Ramos (cell line): ENCODE results near the gene ITPK1.
"Not testable (repeated sequence)": the region's sequence is repeated elsewhere in the genome, so short reads cannot be mapped to it uniquely, and the experiment has no call there.

Source experiments
- in situ Hi-C: fragments of 300-500 bp; cut with MboI; formaldehyde crosslinking; loops from one replicate; pipeline ENCODE4 v1.14.3; 2022; ENCODE audit warnings: low sequenced_read_pairs; ENCODE audit not compliant: unreplicated experiment

The ITPK1 gene

DNA sequence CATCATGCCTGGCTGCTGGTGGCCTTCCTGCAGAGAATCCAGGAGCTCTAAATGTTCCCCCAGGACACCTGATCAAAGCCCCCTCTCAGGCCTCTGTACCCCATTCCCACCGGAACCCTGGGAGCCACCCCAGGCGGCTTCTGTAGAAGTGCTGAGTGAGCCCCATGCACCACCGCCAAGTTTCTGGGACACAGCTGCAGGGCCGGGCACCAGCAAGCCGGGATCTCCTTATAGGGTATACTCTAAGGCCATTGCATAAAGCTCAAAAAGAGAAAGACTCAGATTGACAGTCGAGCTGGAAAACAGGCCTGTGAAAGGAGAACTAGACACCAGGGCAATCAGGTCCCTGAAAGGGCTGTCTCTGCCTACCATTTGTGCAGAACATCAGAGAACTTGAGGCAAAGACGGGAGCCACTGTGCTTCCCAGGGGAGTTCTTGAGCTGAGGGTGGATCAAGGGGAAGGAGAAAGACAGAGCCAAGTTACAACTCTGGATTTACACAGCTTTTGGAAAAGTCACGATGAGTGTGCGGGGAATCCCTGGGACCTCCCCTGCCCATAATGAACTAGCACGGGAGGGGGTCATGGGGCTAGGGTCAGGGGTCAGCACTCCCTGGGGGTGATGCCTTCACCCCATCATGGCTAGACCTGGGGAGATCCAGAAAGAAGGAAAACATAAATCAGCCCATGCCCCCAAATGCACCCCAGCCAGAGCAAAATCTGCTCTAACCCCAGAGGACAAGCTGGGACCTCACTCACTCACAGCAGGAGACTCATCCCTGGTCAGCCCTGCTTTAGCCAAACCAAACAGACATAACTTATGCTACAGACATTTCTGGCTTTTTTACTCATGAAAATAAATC lies 51.1 kb downstream of the ITPK1 start:
- in situ Hi-C loops = no loop called here

DNA sequence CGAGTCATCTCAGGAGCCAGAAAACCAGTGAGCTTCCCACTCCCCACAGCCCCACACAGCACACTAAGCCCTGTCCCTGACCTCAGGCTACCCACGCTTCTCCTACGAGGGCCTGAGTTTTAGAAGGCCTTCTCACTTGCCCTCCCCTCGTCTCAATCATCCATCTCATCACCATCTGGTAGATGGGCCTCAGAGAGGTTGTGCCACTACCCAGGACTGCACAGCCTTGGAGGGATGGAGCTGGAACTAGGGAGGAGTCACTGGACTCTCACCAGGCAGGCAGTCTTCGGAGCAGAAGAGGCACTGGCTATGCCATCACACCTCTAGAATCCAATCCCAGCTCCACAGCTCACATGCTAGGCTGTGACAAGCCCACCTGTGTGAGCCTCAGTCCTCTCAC lies 52.3 kb downstream of the ITPK1 start:
- in situ Hi-C loops = no loop called here

DNA sequence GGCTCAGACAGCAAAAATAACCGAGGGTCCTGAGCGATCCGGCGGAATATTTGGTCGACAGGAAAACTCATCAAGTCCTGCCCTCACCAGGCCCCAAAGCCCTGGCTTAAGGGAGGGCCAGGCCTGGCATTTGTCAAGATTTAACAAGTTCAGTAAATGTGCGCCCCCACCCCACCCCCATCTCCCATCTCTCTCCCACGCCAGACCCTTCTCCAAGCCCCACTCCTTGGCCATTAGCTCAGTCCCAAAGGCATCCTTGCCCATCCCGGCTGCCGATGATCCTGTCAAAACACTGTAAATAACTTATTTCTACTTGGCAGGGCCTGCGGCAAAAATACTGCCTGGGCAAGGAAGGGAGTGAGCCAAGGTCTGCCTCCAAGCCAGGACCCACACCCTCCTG lies 52.8 kb downstream of the ITPK1 start:
- in situ Hi-C loops = no loop called here

- in situ Hi-C loops = not testable (repeated sequence)
These were observed 53.7 kb downstream of the ITPK1 start for GRCh38 chr14:93062013-93062412.

DNA sequence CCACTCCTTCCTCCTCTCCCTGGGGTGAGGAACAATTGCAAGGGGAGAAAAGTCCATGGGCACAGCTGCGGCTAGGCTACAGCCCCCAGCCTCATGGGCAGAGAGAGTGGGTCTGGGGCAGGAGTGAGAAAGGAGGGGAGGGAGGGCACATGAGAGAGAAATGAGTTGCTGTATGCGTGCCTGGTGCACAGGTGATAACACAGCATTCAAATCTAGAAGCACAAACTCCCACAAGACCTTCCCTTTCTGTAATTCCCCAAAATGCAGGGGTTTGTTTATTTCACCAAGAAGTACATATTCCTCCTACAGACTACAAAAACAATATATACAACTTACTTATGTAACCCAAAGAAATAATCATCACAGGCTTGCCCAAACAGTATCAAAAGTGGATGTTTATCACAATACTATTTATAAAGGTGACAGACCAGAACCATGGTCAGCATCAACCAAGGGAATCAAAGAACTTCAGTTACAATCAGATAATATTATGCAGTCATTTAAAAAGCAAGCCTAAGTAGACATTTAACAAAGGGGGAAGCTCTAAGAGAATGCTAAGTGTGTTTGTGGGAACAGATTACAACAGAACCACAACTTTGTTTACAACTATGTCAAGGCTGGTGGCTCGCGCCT lies 54.2 kb downstream of the ITPK1 start:
- in situ Hi-C loops = no loop called here

- in situ Hi-C loops = no loop called here
These were observed 54.9 kb downstream of the ITPK1 start for GRCh38 chr14:93060841-93061240.

DNA sequence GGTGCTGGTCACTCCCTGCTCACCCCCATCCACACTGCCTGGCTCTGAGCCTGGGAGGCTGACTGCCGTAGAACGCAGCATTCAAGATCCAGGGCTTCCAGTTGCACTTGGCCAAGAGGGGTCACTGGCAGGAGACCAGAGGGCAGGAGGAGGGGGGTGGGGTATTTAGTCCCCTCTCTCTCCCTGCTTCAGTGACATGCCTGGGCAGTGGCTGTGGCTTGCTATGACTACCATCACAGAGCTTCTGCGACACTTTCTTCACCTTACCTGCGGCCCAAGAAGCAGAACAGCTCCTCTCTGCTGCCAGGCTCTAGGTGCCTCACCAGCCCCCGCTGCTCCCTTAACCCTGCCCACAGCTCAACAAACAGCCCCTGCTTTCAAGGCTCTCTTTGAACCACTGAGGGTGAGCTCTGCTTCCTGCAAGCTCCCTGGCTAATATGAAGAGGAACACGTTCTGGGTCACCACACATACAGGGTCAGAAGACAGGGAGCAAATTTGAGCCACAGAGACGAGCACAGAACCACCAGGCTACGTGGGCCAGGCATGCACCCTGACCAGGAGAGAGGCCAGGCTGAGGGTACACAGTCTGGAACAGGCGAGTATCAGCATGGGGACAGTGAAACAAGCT lies 55.7 kb downstream of the ITPK1 start:
- in situ Hi-C loops = no loop called here

- in situ Hi-C loops = no loop called here
These were observed 56.5 kb downstream of the ITPK1 start for GRCh38 chr14:93059260-93059659.

- in situ Hi-C loops = no loop called here
These were observed 58.0 kb downstream of the ITPK1 start for GRCh38 chr14:93057586-93058280.

DNA sequence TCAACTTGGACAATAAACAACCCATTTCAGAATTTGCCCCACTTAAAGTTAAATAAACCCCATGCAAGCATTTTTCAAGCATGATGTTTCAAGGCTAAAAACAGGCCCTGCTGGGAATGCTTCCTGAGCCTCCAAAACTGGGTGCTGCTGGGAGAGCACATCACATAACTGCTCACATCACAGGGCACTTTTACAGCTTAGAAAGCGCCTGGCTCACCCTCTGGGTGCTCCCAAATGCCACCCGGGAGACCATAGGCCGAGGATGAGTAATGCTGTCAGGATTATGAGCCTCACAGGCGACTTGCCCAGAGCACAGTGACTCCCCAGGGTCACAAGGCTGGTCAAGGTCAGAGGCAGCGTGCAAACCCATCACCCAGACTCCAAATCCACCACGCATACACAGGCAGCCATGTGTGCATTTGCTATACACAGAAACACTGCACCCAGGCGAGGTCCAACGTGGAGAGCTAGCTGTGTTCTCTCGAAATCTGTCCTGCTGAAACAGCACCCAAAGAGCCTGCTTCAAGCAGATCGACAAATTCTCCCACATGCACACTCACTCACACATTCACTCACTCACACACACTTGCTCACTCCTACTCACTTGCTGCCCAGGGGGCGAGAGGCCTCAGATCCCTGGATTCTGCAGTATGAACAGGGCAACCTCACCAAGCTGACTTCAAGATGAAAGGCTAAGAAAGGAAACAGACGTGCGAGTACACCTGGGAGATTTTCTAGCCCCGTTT lies 58.7 kb downstream of the ITPK1 start:
- in situ Hi-C loops = no loop called here

DNA sequence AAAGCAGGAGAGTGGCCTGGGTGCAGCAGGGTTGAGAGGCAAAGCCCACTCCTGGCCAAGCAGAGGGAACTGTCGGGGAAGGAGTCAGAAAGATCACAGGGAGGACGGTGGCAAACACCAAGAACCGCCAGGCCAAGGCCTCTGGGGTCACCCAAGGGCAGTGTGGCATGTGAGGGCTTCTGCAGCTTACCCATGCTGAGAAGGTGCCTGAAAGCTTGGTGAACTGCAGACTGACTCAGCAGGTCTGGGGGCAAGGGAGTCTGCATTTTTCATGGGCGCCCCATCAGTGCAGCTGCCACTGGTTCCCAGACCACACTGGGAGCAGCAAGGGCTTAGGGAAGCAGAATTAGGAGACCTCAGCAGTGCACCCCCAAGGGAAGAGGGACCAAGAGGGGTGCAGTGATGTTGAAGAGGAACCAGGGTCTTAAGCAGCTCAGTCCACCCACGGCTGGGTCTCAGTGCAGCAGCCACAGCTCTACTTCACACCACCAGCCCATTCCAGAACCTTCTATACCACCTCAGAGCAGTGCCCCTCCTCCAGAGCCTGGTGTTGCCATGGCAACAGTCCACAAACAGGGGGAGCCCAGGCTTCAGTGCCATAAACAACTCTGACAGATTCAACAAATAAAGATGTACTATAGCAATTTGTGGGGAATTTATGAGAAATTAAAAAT lies 59.4 kb downstream of the ITPK1 start:
- in situ Hi-C loops = no loop called here

DNA sequence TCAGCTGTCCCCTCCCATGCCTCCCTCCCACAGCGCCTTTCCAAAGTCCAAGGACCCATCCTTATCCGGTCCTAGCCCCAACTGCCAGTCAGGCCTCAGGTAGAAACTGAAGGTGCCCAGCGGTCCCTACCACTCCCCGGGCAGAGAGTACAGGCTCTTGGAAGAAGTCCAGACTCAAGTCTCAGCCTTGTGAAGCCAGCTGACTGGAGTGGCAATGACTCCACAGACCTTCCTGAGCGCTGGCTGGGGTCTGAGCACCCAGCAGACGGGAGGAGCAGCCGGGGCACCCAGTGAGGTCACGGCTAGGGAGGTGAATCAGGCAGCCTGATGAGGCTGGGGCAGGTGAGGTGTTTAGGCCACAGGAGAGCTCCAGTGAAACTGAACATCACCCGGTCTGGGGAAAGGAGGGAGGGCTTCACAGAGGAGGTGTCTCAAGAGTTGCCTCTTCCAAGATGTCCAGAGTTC lies 60.0 kb downstream of the ITPK1 start:
- in situ Hi-C loops = no loop called here

GRCh38 chr14:93054876-93055275 lies 60.8 kb downstream of the ITPK1 start:
- in situ Hi-C loops = no loop called here

DNA sequence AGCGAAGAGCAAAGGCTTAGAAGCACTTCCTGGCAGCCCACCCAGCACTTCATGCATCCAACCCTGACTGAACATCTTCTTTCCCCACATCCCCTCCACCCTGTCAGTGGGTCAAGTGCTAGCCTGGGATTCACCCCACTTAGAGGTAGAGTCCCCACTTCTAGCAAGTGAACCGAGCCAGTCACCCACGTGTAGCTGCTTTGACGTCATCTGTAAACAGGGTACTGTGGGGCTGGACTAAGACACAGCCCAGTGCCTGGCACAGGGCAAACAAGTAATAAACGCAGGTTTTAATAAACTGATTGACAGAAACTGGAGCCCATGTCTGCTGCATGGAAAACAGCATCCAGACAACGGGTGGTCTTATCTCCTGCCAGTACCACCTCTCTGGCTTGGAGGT lies 61.7 kb downstream of the ITPK1 start:
- in situ Hi-C loops = no loop called here

- in situ Hi-C loops = no loop called here
These were observed 63.9 kb downstream of the ITPK1 start for GRCh38 chr14:93051600-93052546.

DNA sequence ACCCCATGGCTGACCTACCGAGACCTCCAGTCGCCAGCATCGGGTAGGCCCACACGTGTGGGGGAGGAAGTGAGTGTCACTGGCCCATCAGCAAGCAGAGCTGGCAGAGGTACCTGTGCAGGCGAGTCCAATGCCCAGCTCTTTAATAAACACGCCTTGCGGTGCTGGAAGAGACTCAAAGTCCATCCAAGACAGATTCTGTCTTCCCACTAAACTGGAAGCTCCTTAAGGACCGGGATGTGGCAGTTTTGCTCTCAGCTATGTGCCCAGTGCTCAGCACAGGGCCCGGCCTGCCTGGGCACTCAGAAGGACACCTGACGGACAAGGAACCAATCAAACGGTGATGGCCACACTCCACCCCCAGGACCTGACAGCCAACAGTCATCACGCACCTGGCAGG lies 65.0 kb downstream of the ITPK1 start:
- in situ Hi-C loops = no loop called here

GRCh38 chr14:93049867-93050331 lies 65.8 kb downstream of the ITPK1 start:
- in situ Hi-C loops = no loop called here

DNA sequence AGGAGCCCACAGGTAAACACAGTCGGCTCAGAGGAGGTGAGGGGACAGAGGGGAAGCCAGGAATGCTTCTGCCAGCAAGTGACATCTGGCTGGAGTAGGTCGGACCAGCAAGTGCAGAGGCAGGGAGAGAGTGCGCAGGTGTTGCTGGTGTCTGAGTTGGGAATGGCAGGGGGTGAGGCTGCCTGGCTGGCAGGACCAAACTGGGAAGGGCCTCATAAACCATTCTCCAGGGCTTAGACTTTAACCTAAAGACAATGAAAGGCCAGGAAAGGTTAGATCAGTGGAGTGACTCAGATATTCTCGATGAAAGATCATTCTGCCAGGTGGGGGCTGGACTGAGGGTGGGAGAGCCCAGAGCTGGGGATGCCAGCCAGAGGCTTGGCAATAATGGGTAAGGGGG lies 66.4 kb downstream of the ITPK1 start:
- in situ Hi-C loops = no loop called here
